HG03280 (cell line): ENCODE data around the gene NEDD9.

Experiments used
- ATAC-seq: cut with Tn5 transposase; IDR thresholded peaks from one replicate; pipeline ENCODE4 v1.9.1; 2021; ENCODE audit warnings: mild to moderate bottlenecking, moderate library complexity; ENCODE audit not compliant: unreplicated experiment

The NEDD9 gene

GRCh38 chr6:11262242-11262641, 29.8 kb upstream of the NEDD9 start:
- ATAC-seq, result no peak

GRCh38 chr6:11260249-11261038, 28.0 kb upstream of the NEDD9 start:
- no peak for ATAC-seq

GRCh38 chr6:11258260-11259237, 26.1 kb upstream of the NEDD9 start:
- peak; percentile 53 for ATAC-seq

- ATAC-seq, result no peak
These were observed 23.1 kb upstream of the NEDD9 start for GRCh38 chr6:11255610-11256009.

GRCh38 chr6:11253594-11253993, 21.1 kb upstream of the NEDD9 start:
- no peak for ATAC-seq

- no peak for ATAC-seq
These were observed 19.3 kb upstream of the NEDD9 start for GRCh38 chr6:11251553-11252360.

- ATAC-seq, result no peak
These were observed 17.6 kb upstream of the NEDD9 start for GRCh38 chr6:11250108-11250507.

GRCh38 chr6:11248974-11249761, 16.7 kb upstream of the NEDD9 start:
- no peak for ATAC-seq

GRCh38 chr6:11246722-11247121, 14.3 kb upstream of the NEDD9 start:
- no peak for ATAC-seq

- ATAC-seq, result no peak
These were observed 13.2 kb upstream of the NEDD9 start for GRCh38 chr6:11245381-11246256.

GRCh38 chr6:11244387-11245126, 12.1 kb upstream of the NEDD9 start:
- no peak for ATAC-seq

- no peak for ATAC-seq
These were observed 11.4 kb upstream of the NEDD9 start for GRCh38 chr6:11243861-11244260.

- no peak for ATAC-seq
These were observed 10.2 kb upstream of the NEDD9 start for GRCh38 chr6:11242711-11243110.

GRCh38 chr6:11241793-11242201, 9.3 kb upstream of the NEDD9 start:
- no peak for ATAC-seq

GRCh38 chr6:11241154-11241792, 8.8 kb upstream of the NEDD9 start:
- no peak for ATAC-seq

- no peak for ATAC-seq
These were observed 5.5 kb upstream of the NEDD9 start for GRCh38 chr6:11237956-11238355.

GRCh38 chr6:11237428-11237827, 5.0 kb upstream of the NEDD9 start:
- ATAC-seq, result no peak

- ATAC-seq, result no peak
These were observed 4.4 kb upstream of the NEDD9 start for GRCh38 chr6:11236915-11237314.
